KMS-11 (cell line): Measurements from ENCODE around the gene ANO3.

Experiments
- H2AFZ ChIP-seq: fragments of 200-600 bp; sonication (generic); 2 replicates; pipeline ENCODE4 v1.6.1; 2016; ENCODE audit warnings: antibody characterized with exemption, mixed run types, low read depth
- H3K27ac ChIP-seq: fragments of 200-600 bp; sonication (generic); 2 replicates; pipeline ENCODE4 v1.6.1; 2016; ENCODE audit warnings: mild to moderate bottlenecking, mixed run types
- H3K27me3 ChIP-seq: fragments of 200-600 bp; sonication (generic); 2 replicates; pipeline ENCODE4 v1.6.1; 2017; ENCODE audit warnings: mild to moderate bottlenecking, low read depth, mixed run types, moderate library complexity; ENCODE audit not compliant: insufficient read depth
- H3K36me3 ChIP-seq: fragments of 200-600 bp; sonication (generic); 2 replicates; pipeline ENCODE4 v1.6.1; 2017; ENCODE audit warnings: mild to moderate bottlenecking, mixed run types; ENCODE audit not compliant: insufficient read depth
- H3K4me1 ChIP-seq: fragments of 200-600 bp; sonication (generic); 2 replicates; pipeline ENCODE4 v1.6.1; 2016; ENCODE audit warnings: mild to moderate bottlenecking, low read depth, mixed run types; ENCODE audit not compliant: poor library complexity, severe bottlenecking
- H3K4me2 ChIP-seq: fragments of 200-600 bp; sonication (generic); 2 replicates; pipeline ENCODE4 v1.7.0; 2016; ENCODE audit warnings: mild to moderate bottlenecking, mixed run types
- H3K4me3 ChIP-seq: fragments of 200-600 bp; sonication (generic); IDR thresholded peaks from 2 replicates; pipeline ENCODE4 v1.6.1; 2017; ENCODE audit warnings: low read depth, low read length, mixed read lengths; ENCODE audit not compliant: insufficient read depth
- H3K79me2 ChIP-seq: fragments of 200-600 bp; sonication (generic); 2 replicates; pipeline ENCODE4 v1.6.1; 2016; ENCODE audit warnings: low read depth, mixed run types; ENCODE audit not compliant: insufficient read depth
- H3K9ac ChIP-seq: fragments of 200-600 bp; sonication (generic); 2 replicates; pipeline ENCODE4 v1.6.1; 2016; ENCODE audit warnings: mild to moderate bottlenecking, mixed run types
- H4K20me1 ChIP-seq: fragments of 200-600 bp; sonication (generic); 2 replicates; pipeline ENCODE4 v1.6.1; 2016; ENCODE audit warnings: mild to moderate bottlenecking, mixed run types; ENCODE audit not compliant: insufficient read depth
- TF ChIP-seq, protein P1 (sequence below): fragments of 200-600 bp; sonication (generic); conservative IDR thresholded peaks from 2 replicates; pipeline ENCODE4 v1.6.1; 2017; ENCODE audit warnings: low read depth, mild to moderate bottlenecking, antibody characterized with exemption, low read length, moderate library complexity, mixed read lengths

The ANO3 gene

DNA sequence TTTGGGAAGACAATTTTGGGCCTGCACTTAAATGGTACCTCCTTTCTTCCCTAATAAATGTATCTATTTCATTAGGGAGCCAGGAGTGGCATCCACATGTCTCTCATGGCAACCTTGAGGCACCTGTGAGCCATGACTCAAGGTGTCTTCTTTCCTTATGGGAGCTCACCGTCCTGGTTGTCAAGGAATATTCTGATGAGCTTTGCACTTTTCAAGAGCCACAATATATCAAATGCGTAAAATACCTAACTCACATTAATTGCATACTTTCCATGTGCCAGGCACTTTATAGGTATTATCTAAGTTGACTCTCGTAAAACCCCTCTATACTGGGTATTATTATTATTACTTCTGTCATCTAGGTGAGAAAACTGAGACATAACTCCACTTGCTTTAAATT, 207.6 kb downstream of the ANO3 start:
- H3K27ac ChIP-seq, result no peak overlapping the region
- no peak overlapping the region for H3K4me3 ChIP-seq
- H3K4me1 ChIP-seq, result no peaks in the 10 kb centered on the region
- H4K20me1 ChIP-seq, result no peaks in the 10 kb centered on the region
- H3K36me3 ChIP-seq, result no peaks in the 10 kb centered on the region
- H3K9ac ChIP-seq, result no peak overlapping the region
- no peaks in the 10 kb centered on the region for H3K27me3 ChIP-seq
- H2AFZ ChIP-seq, result no peak overlapping the region
- TF ChIP-seq, protein P1, sequence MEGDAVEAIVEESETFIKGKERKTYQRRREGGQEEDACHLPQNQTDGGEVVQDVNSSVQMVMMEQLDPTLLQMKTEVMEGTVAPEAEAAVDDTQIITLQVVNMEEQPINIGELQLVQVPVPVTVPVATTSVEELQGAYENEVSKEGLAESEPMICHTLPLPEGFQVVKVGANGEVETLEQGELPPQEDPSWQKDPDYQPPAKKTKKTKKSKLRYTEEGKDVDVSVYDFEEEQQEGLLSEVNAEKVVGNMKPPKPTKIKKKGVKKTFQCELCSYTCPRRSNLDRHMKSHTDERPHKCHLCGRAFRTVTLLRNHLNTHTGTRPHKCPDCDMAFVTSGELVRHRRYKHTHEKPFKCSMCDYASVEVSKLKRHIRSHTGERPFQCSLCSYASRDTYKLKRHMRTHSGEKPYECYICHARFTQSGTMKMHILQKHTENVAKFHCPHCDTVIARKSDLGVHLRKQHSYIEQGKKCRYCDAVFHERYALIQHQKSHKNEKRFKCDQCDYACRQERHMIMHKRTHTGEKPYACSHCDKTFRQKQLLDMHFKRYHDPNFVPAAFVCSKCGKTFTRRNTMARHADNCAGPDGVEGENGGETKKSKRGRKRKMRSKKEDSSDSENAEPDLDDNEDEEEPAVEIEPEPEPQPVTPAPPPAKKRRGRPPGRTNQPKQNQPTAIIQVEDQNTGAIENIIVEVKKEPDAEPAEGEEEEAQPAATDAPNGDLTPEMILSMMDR, result no peak
- no peak overlapping the region for H3K4me2 ChIP-seq
- no peaks in the 10 kb centered on the region for H3K79me2 ChIP-seq

GRCh38 chr11:26541870-26542269, 209.9 kb downstream of the ANO3 start:
- Histone ChIP-seq H3K27ac (no peak overlapping the region), H3K9ac (no peak overlapping the region), H2AFZ (no peak overlapping the region), H3K36me3 (no peaks in the 10 kb centered on the region), H4K20me1 (no peaks in the 10 kb centered on the region), H3K4me2 (no peak overlapping the region), H3K4me1 (no peaks in the 10 kb centered on the region), H3K27me3 (no peaks in the 10 kb centered on the region), H3K79me2 (no peaks in the 10 kb centered on the region), H3K4me3 (no peak overlapping the region)
- TF ChIP-seq, protein P1, result no peak

DNA sequence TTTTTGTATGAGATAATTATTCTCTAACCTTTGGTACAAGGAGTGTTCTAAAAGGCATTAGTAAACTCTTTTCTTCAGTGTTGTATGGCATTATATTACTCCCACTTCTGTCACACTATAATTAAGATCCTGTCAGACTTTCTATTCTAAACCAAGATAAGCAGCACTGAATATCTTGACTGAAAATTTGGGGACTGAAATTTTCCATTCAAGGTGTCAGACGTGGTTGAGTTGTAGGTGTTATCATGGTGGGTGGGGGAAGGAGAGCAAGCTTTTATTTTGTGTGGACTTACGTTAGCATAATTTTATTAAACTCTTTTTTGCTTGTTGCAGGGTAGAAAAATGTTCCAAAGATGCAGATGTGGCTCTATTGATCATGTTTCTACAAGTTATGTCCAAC, 217.2 kb downstream of the ANO3 start:
- no peaks in the 10 kb centered on the region for H3K4me1 ChIP-seq

DNA sequence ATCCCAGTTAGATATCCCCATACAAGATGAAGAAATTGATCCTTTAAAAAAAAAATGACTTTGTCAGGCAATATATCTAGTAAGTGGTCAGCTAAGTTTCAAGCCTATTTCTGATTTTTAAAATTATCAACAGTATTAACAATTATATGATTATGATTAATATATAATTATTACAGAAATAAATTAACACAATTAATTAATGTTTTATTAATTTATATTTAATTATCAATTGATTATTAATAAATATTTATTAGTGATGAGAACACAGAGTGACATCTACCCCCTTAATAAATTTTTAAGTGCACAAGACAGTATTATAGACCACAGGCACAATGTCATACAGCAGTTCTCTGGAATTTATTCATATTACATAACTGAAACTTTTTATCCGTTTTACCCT, 218.1 kb downstream of the ANO3 start:
- Histone ChIP-seq H3K27me3 (no peaks in the 10 kb centered on the region), H3K4me1 (no peaks in the 10 kb centered on the region), H2AFZ (no peak overlapping the region), H3K4me2 (no peak overlapping the region), H3K36me3 (no peaks in the 10 kb centered on the region), H4K20me1 (no peaks in the 10 kb centered on the region), H3K4me3 (no peak overlapping the region), H3K9ac (no peak overlapping the region), H3K79me2 (no peaks in the 10 kb centered on the region), H3K27ac (no peak overlapping the region)
- TF ChIP-seq, protein P1, result no peak

More for the DNA sequence above, 217.2 kb downstream of the ANO3 start:
- TF ChIP-seq, protein P1, result no peak
- no peaks in the 10 kb centered on the region for H4K20me1 ChIP-seq
- no peak overlapping the region for H3K27ac ChIP-seq
- no peaks in the 10 kb centered on the region for H3K36me3 ChIP-seq
- no peak overlapping the region for H3K9ac ChIP-seq
- H3K79me2 ChIP-seq, result no peaks in the 10 kb centered on the region
- H3K4me3 ChIP-seq, result no peak overlapping the region
- no peaks in the 10 kb centered on the region for H3K27me3 ChIP-seq
- H2AFZ ChIP-seq, result no peak overlapping the region
- no peak overlapping the region for H3K4me2 ChIP-seq
